A673 (cell line): ENCODE measurements around the gene RFTN1. TPM values are rescaled to one million over a fixed set of nuclear protein-coding genes. Genes with fewer than 3 reads are reported as not detected.

Experiments
- BruUV-seq: library from RNA; stranded (reverse); fragments of 400-500 nt; replicated peaks from 2 replicates; lab custom pipeline; 2021; lab: Mats Ljungman, UMichigan
- CTCF ChIA-PET: fragments of 300-600 bp; sonication (Branson Sonifier 250); formaldehyde crosslinking; loops from one replicate; lab custom pipeline; 2022; ENCODE audit warnings: antibody characterized with exemption; lab: Charles Lee
- POLR2A ChIA-PET: fragments of 300-600 bp; sonication (Branson Sonifier 250); formaldehyde crosslinking; loops from one replicate; lab custom pipeline; 2022; ENCODE audit warnings: antibody characterized with exemption; ENCODE audit not compliant: low non-redundant PET; lab: Charles Lee
- DNase-seq: peaks from one replicate; pipeline ENCODE4 v3.0.0-alpha.2; 2015; ENCODE audit warnings: low spot score
- H3K27ac ChIP-seq: fragments of 200-600 bp; sonication (generic); 2 replicates; pipeline ENCODE4 v1.5.1; 2016; ENCODE audit warnings: mixed run types, low read depth, mild to moderate bottlenecking, mixed read lengths, antibody characterized with exemption, low read length; ENCODE audit not compliant: poor library complexity, severe bottlenecking
- H3K27me3 ChIP-seq: fragments of 200-600 bp; sonication (generic); replicated peaks from 2 replicates; pipeline ENCODE4 v1.6.1; 2017; ENCODE audit warnings: mixed run types, low read depth, mild to moderate bottlenecking, mixed read lengths, antibody characterized with exemption, low read length; ENCODE audit not compliant: insufficient read depth, poor library complexity
- H3K36me3 ChIP-seq: fragments of 200-600 bp; sonication (generic); 2 replicates; pipeline ENCODE4 v1.6.1; 2016; ENCODE audit warnings: mixed run types, mild to moderate bottlenecking, mixed read lengths, antibody characterized with exemption, low read length; ENCODE audit not compliant: insufficient read depth, poor library complexity, severe bottlenecking
- H3K4me1 ChIP-seq: fragments of 200-600 bp; sonication (generic); 2 replicates; pipeline ENCODE4 v1.6.1; 2017; ENCODE audit warnings: mixed run types, mild to moderate bottlenecking, mixed read lengths, antibody characterized with exemption, low read length; ENCODE audit not compliant: insufficient read depth, poor library complexity, severe bottlenecking
- H3K4me3 ChIP-seq: fragments of 200-600 bp; sonication (generic); 2 replicates; pipeline ENCODE4 v1.5.1; 2016; ENCODE audit warnings: low read depth, mixed run types, mild to moderate bottlenecking, mixed read lengths, low read length; ENCODE audit not compliant: poor library complexity, severe bottlenecking
- H3K9me3 ChIP-seq: fragments of 200-600 bp; sonication (generic); 2 replicates; pipeline ENCODE4 v1.6.1; 2016; ENCODE audit warnings: mixed run types, low read depth, mild to moderate bottlenecking, mixed read lengths, antibody characterized with exemption, low read length; ENCODE audit not compliant: poor library complexity, severe bottlenecking
- EZH2 ChIP-seq: fragments of 200-600 bp; sonication (generic); IDR thresholded peaks from 2 replicates; pipeline ENCODE4 v1.6.1; 2017; ENCODE audit warnings: borderline replicate concordance, low read depth, mild to moderate bottlenecking, mixed read lengths, antibody characterized with exemption, low read length; ENCODE audit not compliant: poor library complexity, severe bottlenecking
- intact Hi-C: fragments of 100-400 bp; cut with micrococcal nuclease; formaldehyde crosslinking; loops from one replicate; pipeline ENCODE4 v1.10.0; 2022; ENCODE audit not compliant: unreplicated experiment
- total RNA-seq: library from RNA; stranded (reverse); gene quantifications from 2 replicates; pipeline ENCODE4 v1.2.3, GENCODE V29; 2021
- TF ChIP-seq, protein P1 (sequence below): fragments of 300-800, 200-600 bp; sonication (generic); conservative IDR thresholded peaks from 2 replicates; pipeline ENCODE4 v1.5.1; 2017; ENCODE audit warnings: low read depth, mild to moderate bottlenecking, antibody characterized with exemption, low read length, moderate library complexity, mixed read lengths

RFTN1 gene
- total RNA-seq, 1 experiment from 2014 or later, result 0.60 TPM

DNA sequence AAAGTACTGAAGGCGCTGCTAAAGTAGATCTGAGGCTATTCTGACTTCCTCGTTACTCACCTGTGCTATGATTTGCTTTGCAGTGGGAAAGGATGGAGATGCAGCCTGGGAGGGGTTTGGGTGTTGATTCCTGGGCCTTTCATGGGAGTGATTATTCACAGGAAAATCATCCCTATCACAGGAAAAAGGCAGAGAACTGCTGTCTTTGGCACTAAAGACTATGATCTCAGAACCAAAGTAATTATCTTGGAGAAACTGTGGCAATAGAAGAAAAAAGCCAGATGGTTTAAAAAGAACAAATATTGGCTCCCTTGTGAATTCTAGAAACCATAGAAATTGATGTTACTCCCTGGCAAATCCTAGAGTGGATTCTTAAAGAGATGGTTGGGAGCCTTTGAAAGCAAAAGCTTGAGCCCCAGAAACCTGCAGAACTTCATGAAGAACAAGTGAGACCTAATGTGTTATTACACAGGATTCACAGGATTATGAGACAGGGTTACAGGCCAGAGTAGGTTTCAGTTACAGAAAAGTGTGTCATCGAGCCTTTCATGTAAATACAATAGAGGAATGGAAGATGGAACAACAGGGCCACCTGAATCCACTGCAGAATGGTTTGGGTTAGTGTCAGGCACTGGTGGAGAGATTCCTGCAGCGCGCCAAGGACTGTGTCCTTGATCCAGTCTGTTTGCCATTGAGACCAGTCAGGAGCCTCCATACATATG lies 162.7 kb downstream of the RFTN1 start:
- no peak overlapping the region for H3K4me3 ChIP-seq
- no peaks in the 10 kb centered on the region for H3K9me3 ChIP-seq
- peaks cover 16% of the 10 kb centered on the region for H3K4me1 ChIP-seq
- intact Hi-C loops, result no loop called here
- POLR2A ChIA-PET, result interaction anchor here (0.6 kb wide), 1 partner anchor 420 kb away, joined by 3 read pairs; no protein-coding TSS in a partner anchor
- peak overlapping the region; percentile 65 for H3K27ac ChIP-seq
- CTCF ChIA-PET, result no interaction called here
- TF ChIP-seq, protein P1, sequence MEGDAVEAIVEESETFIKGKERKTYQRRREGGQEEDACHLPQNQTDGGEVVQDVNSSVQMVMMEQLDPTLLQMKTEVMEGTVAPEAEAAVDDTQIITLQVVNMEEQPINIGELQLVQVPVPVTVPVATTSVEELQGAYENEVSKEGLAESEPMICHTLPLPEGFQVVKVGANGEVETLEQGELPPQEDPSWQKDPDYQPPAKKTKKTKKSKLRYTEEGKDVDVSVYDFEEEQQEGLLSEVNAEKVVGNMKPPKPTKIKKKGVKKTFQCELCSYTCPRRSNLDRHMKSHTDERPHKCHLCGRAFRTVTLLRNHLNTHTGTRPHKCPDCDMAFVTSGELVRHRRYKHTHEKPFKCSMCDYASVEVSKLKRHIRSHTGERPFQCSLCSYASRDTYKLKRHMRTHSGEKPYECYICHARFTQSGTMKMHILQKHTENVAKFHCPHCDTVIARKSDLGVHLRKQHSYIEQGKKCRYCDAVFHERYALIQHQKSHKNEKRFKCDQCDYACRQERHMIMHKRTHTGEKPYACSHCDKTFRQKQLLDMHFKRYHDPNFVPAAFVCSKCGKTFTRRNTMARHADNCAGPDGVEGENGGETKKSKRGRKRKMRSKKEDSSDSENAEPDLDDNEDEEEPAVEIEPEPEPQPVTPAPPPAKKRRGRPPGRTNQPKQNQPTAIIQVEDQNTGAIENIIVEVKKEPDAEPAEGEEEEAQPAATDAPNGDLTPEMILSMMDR, result no peak
- TF ChIP-seq EZH2, result no peak
- no TSS peak for BruUV-seq
- H3K27me3 ChIP-seq, result no peaks in the 10 kb centered on the region
- peak; percentile 3 for DNase-seq
- no peaks in the 10 kb centered on the region for H3K36me3 ChIP-seq

DNA sequence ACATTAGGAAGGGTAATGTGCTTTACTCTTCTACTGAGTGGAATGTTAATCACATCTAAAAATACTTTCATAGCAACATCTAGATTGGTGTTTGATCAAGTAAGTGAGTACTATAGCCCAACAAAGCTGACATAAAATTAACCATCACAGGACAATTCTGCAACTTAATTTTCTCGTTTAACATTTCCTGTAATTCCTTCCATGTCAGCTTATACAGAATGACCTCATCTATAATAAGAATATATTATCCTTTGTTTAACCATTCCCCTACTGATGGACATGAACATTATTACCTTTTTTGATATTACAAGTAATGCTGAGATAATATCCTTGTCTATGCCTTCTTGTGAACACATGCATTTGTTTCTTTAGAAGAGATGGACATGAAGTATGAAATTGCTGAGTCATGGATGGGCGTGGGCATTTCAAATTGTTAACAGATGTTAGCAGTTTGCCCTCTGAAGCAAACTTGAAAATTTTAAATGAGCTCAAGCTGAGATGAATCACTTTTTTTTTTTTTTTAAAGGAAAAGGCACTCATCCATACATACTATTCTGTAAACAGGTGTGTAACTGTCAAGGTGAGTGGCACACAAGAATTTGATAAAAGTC lies 163.4 kb downstream of the RFTN1 start:
- peak; percentile 79 for DNase-seq
- Histone ChIP-seq H3K4me3 (no peak overlapping the region), H3K27me3 (no peaks in the 10 kb centered on the region), H3K9me3 (no peaks in the 10 kb centered on the region), H3K4me1 (peaks cover 16% of the 10 kb centered on the region), H3K27ac (peak overlapping the region; percentile 65), H3K36me3 (no peaks in the 10 kb centered on the region)
- BruUV-seq, result no TSS peak
- TF ChIP-seq EZH2, result no peak
- TF ChIP-seq, protein P1, result no peak
- CTCF ChIA-PET, result no interaction called here
- intact Hi-C loops, result no loop called here
- POLR2A ChIA-PET, result interaction anchor here (0.6 kb wide), 1 partner anchor 420 kb away, joined by 3 read pairs; no protein-coding TSS in a partner anchor

DNA sequence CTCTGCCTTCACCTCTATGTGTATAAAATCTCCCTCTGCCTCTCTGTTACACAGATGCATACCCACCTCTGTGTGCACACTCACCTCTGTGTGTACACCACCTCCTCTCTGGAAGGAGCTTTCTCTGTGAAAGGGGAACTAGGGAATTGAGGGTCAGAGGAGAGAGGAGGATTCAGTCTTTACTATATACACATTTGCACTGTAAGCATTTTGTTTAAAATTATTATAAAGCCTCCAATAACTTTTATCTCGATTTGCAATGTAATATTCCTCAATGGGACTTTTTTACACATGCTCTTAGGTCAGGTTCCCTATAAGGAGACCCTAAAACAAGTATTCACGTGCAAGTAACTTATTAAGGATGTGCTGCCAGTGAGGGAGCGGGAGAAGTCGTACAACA lies 166.0 kb downstream of the RFTN1 start:
- Histone ChIP-seq H3K4me1 (peaks cover 16% of the 10 kb centered on the region), H3K36me3 (no peaks in the 10 kb centered on the region), H3K27me3 (no peaks in the 10 kb centered on the region), H3K9me3 (no peaks in the 10 kb centered on the region), H3K27ac (no peak overlapping the region), H3K4me3 (no peak overlapping the region)
- ChIA-PET POLR2A (no interaction called here), CTCF (no interaction called here)
- TF ChIP-seq, protein P1, result no peak
- TF ChIP-seq EZH2, result no peak
- no TSS peak for BruUV-seq
- intact Hi-C loops, result no loop called here
- DNase-seq, result no peak
